GM18519 (cell line): ENCODE data around the gene OTOP1.
"Not testable (repeated sequence)": the region's sequence is repeated elsewhere in the genome, so short reads cannot be mapped to it uniquely, and the experiment has no call there.

Source experiments
- ATAC-seq: cut with Tn5 transposase; IDR thresholded peaks from one replicate; pipeline ENCODE4 v1.9.1; 2021; ENCODE audit warnings: mild to moderate bottlenecking, moderate library complexity; ENCODE audit not compliant: unreplicated experiment, low FRiP score

OTOP1 gene, protein sequence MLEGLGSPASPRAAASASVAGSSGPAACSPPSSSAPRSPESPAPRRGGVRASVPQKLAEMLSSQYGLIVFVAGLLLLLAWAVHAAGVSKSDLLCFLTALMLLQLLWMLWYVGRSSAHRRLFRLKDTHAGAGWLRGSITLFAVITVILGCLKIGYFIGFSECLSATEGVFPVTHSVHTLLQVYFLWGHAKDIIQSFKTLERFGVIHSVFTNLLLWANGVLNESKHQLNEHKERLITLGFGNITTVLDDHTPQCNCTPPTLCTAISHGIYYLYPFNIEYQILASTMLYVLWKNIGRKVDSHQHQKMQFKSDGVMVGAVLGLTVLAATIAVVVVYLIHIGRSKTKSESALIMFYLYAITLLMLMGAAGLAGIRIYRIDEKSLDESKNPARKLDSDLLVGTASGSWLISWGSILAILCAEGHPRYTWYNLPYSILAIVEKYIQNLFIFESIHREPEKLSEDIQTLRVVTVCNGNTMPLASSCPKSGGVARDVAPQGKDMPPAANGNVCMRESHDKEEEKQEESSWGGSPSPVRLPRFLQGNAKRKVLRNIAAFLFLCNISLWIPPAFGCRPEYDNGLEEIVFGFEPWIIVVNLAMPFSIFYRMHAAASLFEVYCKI

DNA sequence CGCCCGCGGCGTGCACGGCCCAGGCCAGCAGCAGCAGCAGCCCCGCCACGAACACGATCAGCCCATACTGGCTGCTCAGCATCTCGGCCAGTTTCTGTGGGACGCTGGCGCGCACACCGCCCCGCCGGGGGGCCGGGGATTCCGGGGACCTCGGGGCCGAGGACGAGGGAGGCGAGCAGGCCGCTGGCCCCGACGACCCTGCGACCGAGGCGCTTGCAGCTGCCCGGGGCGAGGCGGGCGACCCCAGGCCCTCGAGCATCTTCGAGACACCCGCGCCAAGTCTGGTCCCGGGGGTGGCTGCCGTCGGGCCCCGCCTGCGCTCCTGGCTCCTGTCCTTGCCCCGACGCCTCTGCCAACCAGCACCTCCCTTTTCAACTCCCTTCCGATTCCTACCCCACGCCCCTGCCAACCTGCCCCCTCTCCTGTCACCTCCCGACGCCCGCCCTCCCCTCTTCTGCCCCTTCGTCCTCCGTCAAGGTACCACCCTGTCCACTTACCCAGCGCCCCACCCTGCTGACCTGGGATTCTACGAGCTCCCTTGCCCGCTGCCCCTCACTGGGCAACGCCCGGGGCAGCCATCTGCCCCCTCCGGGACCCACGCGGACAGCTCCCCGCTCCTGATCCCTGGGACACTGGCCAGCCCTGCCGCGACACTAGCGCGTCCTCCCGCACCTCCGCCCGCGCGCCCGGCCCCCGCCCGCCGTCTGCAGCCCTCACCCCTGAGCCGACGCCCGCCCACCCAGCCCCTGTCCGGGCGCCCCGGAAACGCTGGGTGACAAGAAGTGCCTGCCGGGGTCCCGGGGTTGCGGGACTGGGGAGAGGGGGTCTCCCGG is at the start of gene OTOP1:
Gene OTOP1 (minus strand): TSS at position 324 of the 833 bp plus-strand sequence. CDS start 65 bp downstream, at position 259.
- ATAC-seq: no peak

- ATAC-seq: no peak
Measured at GRCh38 chr4:4274226-4274625, 47.5 kb upstream of the OTOP1 start.

GRCh38 chr4:4271912-4272311 is 45.2 kb upstream of the OTOP1 start:
- no peak for ATAC-seq

DNA sequence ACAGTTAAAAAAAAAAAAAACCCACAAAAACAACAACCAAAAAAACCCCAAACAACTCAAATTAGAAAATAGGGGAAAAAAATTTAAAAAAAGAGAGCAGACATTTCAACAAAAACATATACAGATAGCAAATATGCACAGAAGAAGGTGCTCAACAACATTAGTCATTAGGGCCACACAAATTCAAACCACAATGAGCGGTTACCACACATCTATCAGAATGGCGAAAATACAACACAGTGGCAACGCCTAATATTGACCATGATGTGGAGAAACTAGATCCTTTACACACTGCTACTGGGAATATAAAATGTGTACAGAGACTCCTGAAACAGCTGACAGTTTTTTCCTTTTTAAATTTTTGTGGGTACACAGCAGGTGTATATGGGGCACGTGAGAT is 43.8 kb upstream of the OTOP1 start:
- ATAC-seq: no peak

GRCh38 chr4:4269856-4270255 is 43.1 kb upstream of the OTOP1 start:
- no peak for ATAC-seq

DNA sequence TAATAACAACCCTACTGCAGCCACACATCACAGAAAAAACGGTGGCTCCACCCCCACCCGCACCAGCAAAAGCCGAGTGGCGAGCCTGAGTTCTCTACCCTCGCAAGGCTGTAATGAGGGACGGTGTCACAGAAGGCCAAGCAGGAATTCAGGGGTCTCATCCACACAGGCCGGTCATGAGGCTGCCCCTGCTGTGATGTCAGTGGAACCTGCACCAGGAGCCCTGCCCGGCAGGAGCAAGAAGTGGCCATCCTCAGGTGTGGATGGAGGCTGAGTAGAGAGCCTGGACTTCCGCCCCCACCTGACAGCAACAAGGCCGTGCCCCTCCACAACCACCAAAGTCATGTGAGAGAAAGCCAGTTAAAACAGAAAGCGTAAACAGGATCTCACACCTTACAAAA is 42.6 kb upstream of the OTOP1 start:
- no peak for ATAC-seq

DNA sequence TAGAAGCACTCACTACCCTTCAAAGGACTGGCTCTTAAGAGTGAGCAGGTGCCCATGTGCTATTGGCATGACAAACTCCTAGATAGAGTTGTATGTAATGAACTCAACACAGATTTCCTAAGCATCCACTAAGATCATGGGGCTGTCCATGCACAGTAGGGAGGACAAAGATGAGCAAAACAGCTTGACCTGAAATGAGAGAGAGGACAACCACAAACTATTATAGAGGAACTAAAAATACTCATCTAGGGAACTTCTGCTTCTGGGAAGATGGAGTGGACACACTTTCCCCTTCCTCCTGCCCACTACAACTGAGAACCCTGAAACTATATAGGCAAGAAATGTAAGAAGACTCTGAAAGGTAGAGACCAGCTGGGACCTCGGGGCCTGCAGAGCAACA is 42.0 kb upstream of the OTOP1 start:
- no peak for ATAC-seq

DNA sequence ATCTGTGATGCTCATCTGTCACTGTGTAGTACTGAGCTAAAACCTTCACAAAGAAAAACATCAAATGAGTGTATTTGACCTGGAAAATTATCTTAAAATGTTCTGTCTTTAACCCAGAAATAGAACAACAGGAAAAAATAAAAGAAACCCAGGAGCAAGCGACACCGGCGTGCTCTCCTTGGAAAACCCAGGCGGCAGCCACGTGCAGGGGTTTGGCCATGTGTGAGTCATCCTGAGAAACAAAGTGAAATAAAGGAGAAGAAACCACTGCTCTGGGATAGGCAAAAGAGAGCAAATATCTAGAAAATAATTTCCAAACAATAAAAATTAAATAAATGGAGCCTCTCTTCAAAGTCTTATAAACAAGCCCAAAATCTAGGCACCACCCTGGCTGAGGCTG is 41.3 kb upstream of the OTOP1 start:
- ATAC-seq: no peak

DNA sequence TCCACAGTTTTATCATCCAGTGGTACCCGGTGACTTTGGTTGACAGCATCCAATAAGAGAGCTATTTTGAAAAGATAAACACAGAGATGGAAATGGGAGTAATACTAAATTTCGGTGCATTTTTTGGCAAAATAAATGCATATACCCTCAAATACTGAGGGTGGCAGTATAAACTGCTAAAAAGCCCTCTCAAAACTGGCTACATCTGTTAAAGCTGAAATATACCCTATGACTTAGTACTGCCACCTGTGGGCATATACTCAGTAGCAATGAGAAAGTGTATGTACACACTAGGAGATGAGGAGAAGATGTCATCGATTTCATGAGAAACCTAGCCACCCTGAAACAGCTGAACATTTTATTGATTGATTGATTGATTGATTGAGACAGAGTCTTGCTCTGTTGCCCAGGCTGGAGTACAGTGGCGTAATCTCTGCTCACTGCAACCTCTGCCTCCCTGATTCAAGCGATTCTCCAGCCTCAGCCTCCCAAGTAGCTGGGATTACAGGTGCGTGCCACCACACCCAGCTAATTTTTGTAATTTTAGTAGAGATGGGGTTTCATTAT is 33.5 kb upstream of the OTOP1 start:
- no peak for ATAC-seq

DNA sequence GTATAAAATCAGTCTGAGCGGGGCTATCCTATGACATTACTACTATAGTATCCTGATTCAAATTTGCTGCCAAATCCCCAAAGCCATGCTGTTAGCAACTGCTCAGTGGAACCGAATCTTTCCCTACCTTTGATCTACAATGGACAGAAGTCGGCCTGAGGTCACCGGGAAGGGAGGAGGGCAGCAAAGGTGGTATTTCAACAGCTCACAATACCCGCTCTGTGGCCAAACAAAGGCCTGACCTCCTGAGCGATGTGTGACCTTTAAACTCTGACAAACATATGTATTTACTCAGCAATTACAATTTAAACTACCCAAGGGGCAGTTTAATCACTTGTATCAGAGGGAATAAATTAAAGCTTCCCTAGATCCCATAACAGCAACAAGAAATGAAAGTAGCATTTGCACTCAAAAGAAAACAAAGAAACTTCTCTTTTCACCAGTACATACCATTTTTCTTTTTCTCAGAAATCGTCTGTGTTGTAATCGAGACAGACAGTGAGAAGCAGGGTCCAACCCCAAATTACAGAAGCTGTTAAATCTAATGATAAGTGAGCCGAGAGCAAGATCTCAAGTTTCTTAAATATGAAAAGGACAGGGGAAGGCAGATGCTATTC is 32.9 kb upstream of the OTOP1 start:
- no peak for ATAC-seq

- ATAC-seq: not testable (repeated sequence)
Measured at GRCh38 chr4:4257705-4258104, 31.0 kb upstream of the OTOP1 start.

DNA sequence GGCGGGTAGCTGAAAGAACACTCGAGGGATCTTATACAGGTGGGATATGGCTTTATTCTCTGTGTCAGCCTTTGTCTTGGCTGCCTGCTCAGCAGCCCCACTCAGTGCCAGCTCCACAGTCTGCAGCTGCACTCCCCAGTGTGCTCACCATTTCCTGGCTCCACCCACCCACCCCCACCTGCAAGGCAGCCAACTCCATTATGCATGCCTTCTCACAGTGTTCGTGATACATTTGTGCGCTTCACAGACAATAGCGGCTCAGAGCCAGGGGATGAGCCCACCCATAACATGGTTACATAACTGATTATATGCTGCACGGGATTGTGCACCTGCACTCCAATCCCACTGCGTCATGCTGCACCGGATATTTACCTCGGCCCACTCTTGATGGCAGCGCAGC is 30.1 kb upstream of the OTOP1 start:
- ATAC-seq: no peak

GRCh38 chr4:4254666-4255065 is 27.9 kb upstream of the OTOP1 start:
- ATAC-seq: no peak

DNA sequence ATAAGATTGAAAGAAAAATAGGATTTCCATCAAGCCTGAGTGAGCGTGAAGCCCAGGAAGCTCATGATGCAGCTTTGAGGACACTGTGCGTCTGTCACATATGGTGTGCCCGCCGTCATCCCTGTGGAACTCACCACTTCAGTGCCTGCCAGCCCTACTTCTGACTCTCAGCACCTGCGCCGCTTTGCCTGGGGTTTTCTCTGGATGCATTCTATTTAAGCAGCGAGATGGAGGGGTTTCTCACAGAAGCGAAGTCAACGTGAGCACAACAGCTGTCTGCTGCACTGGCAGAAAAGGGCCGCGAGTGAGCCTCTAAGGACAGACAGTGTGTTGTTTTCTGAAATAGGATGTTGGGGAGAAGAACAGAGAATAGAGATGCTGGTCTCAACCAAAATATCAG is 27.5 kb upstream of the OTOP1 start:
- ATAC-seq: no peak

- ATAC-seq: no peak
Measured at GRCh38 chr4:4249866-4250265, 23.1 kb upstream of the OTOP1 start.

GRCh38 chr4:4249342-4249741 is 22.6 kb upstream of the OTOP1 start:
- ATAC-seq: not testable (repeated sequence)

GRCh38 chr4:4248885-4249203 is 22.1 kb upstream of the OTOP1 start:
- ATAC-seq: no peak

DNA sequence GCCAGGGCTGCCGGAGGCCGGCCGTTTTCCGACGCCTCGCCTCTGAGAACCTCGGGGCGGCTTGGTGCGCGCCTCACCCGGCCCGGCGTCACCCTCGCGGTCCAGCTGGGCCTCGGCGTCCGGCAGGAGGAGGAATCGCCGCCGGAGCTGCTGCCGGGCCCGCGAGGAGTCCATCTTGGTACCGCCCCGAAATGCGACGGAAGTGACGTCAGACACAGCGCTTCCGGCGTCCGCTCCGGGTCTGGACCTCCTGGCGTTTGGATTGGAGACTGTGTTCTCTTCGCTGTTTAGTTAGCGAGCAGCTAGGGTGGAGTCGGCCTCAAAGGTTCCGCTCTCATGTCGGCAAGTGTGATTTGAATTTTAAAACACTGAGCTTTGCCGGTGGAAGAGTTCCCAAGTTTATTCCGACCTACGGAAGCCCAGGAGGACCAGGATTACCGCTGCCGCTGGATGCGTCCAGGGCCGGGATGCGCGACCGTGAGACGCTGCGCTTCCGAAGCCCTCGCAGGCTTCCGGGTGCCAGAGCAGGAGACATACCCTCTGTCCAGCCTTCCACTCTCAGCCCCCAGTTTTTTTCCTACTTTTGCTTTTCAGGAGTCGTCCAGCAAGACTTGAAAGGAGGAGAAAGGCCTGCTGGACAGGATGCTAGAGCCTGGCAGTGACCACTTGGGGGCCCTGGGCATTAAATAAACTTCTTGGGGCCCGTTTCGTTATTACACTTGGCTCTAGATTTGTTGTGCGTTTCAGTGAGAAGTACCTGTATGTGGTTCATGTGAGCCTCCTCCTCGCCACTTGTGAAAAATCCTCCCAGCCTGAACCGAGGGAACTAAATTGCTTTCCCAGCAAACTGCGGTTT is 21.5 kb upstream of the OTOP1 start, which contains the start of gene TMEM128:
Gene TMEM128 (minus strand): TSS at position 195 of the 856 bp plus-strand sequence. CDS start 21 bp downstream, at position 174.
- peak; percentile 83 for ATAC-seq

DNA sequence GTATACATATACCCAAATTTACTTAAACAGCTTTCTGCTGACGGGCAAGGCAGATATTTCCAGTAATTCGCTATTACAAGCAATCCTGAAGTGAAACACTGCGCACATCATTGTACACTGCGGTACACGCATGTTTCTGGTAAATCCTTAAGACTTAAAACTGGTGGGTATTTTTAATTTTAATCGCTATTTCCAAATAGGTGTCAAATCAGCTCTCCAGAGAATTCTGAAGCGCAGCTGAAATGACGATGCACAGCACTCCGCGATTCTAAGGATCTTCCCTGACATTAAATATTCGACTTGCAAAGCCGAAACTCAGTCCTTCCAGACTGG is 20.9 kb upstream of the OTOP1 start:
- peak; percentile 28 for ATAC-seq

GRCh38 chr4:4245172-4245571 is 18.4 kb upstream of the OTOP1 start:
- ATAC-seq: no peak
